PC-3 (cell line): ENCODE measurements around the gene FBN2. TPM values are rescaled to one million over a fixed set of nuclear protein-coding genes. Genes with fewer than 3 reads are reported as not detected.

ENCODE experiments used
- ATAC-seq: fragments of 200-7000 bp; cut with Tn5 transposase; 2 replicates; pipeline ENCODE4 v1.9.1; 2020; ENCODE audit warnings: mild to moderate bottlenecking, moderate library complexity
- BruUV-seq: library from RNA; stranded (reverse); fragments of 400-500 nt; replicated peaks from 2 replicates; lab custom pipeline; 2021; lab: Mats Ljungman, UMichigan
- CTCF ChIA-PET: fragments of 300-600 bp; sonication (Branson Sonifier 250); formaldehyde crosslinking; loops from one replicate; lab custom pipeline; 2022; ENCODE audit warnings: antibody characterized with exemption; lab: Charles Lee
- POLR2A ChIA-PET: fragments of 300-600 bp; sonication (Branson Sonifier 250); formaldehyde crosslinking; loops from one replicate; lab custom pipeline; 2022; ENCODE audit warnings: antibody characterized with exemption; ENCODE audit not compliant: unreplicated experiment; lab: Charles Lee
- DNase-seq: peaks from one replicate; pipeline ENCODE4 v3.0.0-alpha.2; 2015
- H2AFZ ChIP-seq: fragments of 300-600 bp; sonication (generic); 2 replicates; pipeline ENCODE4 v1.6.0; 2016; ENCODE audit warnings: antibody characterized with exemption, low read length
- H3F3A ChIP-seq: fragments of 300-600 bp; sonication (generic); one replicate; pipeline ENCODE4 v1.6.0; 2017; ENCODE audit warnings: antibody characterized with exemption, low read length, control low read depth, mild to moderate bottlenecking; ENCODE audit not compliant: unreplicated experiment
- H3K27ac ChIP-seq: fragments of 300-600 bp; sonication (generic); 2 replicates; pipeline ENCODE4 v1.5.1; 2016; ENCODE audit warnings: mild to moderate bottlenecking, low read length
- H3K27me3 ChIP-seq: fragments of 300-600 bp; sonication (generic); 2 replicates; pipeline ENCODE4 v1.6.1; 2016; ENCODE audit warnings: low read length, mixed read lengths
- H3K36me3 ChIP-seq: fragments of 300-600 bp; sonication (generic); 2 replicates; pipeline ENCODE4 v1.6.1; 2016; ENCODE audit warnings: low read depth, mixed run types, low read length, mixed read lengths
- H3K4me1 ChIP-seq: fragments of 300-600 bp; sonication (generic); 2 replicates; pipeline ENCODE4 v1.5.1; 2016; ENCODE audit warnings: low read length; ENCODE audit not compliant: insufficient read depth
- H3K4me2 ChIP-seq: fragments of 300-600 bp; sonication (generic); 2 replicates; pipeline ENCODE4 v1.6.0; 2016; ENCODE audit warnings: low read length
- H3K4me3 ChIP-seq: fragments of 300-600 bp; sonication (generic); 2 replicates; pipeline ENCODE4 v1.5.1; 2016; ENCODE audit warnings: mild to moderate bottlenecking, low read length, mixed read lengths
- H3K79me2 ChIP-seq: fragments of 300-600 bp; sonication (generic); 2 replicates; pipeline ENCODE4 v1.6.1; 2017; ENCODE audit warnings: low read length, mixed read lengths
- H3K9ac ChIP-seq: fragments of 300-600 bp; sonication (generic); 2 replicates; pipeline ENCODE4 v1.6.0; 2016; ENCODE audit warnings: mild to moderate bottlenecking, low read length
- H3K9me2 ChIP-seq: fragments of 300-600 bp; sonication (generic); replicated peaks from 2 replicates; pipeline ENCODE4 v1.6.1; 2016; ENCODE audit warnings: mixed run types, low read length, mixed read lengths
- H3K9me3 ChIP-seq: fragments of 300-600 bp; sonication (generic); 2 replicates; pipeline ENCODE4 v1.6.1; 2016; ENCODE audit warnings: low read length, mixed read lengths
- H4K20me1 ChIP-seq: fragments of 300-600 bp; sonication (generic); 2 replicates; pipeline ENCODE4 v1.6.1; 2016; ENCODE audit warnings: low read length, mixed read lengths
- CTCF ChIP-seq: fragments of 300-600 bp; sonication (generic); conservative IDR thresholded peaks from 2 replicates; pipeline ENCODE4 v1.5.1; 2017; ENCODE audit warnings: antibody characterized with exemption, low read depth, mild to moderate bottlenecking, low read length
- EZH2 ChIP-seq: fragments of 300-600 bp; sonication (generic); IDR thresholded peaks from one replicate; pipeline ENCODE4 v1.6.1; 2017; ENCODE audit warnings: antibody characterized with exemption, mild to moderate bottlenecking, low read length; ENCODE audit not compliant: unreplicated experiment
- EZH2phosphoT487 ChIP-seq: fragments of 300-600 bp; sonication (generic); IDR thresholded peaks from 2 replicates; pipeline ENCODE4 v1.6.1; 2018; ENCODE audit warnings: mild to moderate bottlenecking, antibody characterized with exemption, low read length, borderline replicate concordance
- intact Hi-C: fragments of 100-400 bp; cut with micrococcal nuclease; formaldehyde crosslinking; loops from 2 replicates; pipeline ENCODE4 v1.9.0; 2023
- total RNA-seq: library from RNA; depleted of rRNA; stranded (reverse); fragments of >200 nt; gene quantifications from 2 replicates; pipeline ENCODE4 v1.2.3, GENCODE V29; 2014

FBN2 gene
- total RNA-seq, 1 experiment from 2014 or later: 45.2 TPM

GRCh38 chr5:128535251-128535650, 2.8 kb downstream of the FBN2 start:
- TSS peak; percentile 32 for BruUV-seq
- ChIA-PET POLR2A (interaction anchor here (1.0 kb wide), 1 partner anchor 44 kb away, joined by 9 read pairs; no protein-coding TSS in a partner anchor), CTCF (no interaction called here)
- no peak for ATAC-seq
- Histone ChIP-seq H3K9me2 (no peaks in the 10 kb centered on the region), H4K20me1 (no peaks in the 10 kb centered on the region), H2AFZ (no peak overlapping the region), H3K4me2 (peak overlapping the region; percentile 94), H3K9ac (no peak overlapping the region), H3K9me3 (no peaks in the 10 kb centered on the region), H3K4me3 (peak overlapping the region; percentile 92), H3K27me3 (no peaks in the 10 kb centered on the region), H3K36me3 (peaks cover 3% of the 10 kb centered on the region; the same call in 1 of the 2 replicates), H3K79me2 (peaks cover 30% of the 10 kb centered on the region), H3K27ac (no peak overlapping the region), H3K4me1 (peaks cover 22% of the 10 kb centered on the region), H3F3A (no peaks in the 10 kb centered on the region)
- TF ChIP-seq EZH2phosphoT487 (no peak), CTCF (no peak), EZH2 (no peak)
- DNase-seq: peak; percentile 11
- intact Hi-C loops: loop anchor here (2.0 to 5.0 kb wide), 3 partner anchors 140 to 307 kb away; no protein-coding TSS in a partner anchor

- Histone ChIP-seq H3K4me1 (peaks cover 22% of the 10 kb centered on the region), H3K4me2 (peak overlapping the region; percentile 94), H3K4me3 (peak overlapping the region; percentile 92), H3K27ac (no peak overlapping the region), H3K9me3 (no peaks in the 10 kb centered on the region), H3F3A (no peaks in the 10 kb centered on the region), H3K9me2 (no peaks in the 10 kb centered on the region), H3K36me3 (peaks cover 6% of the 10 kb centered on the region; the same call in 1 of the 2 replicates), H4K20me1 (no peaks in the 10 kb centered on the region), H3K9ac (no peak overlapping the region), H2AFZ (no peak overlapping the region), H3K27me3 (no peaks in the 10 kb centered on the region), H3K79me2 (peaks cover 30% of the 10 kb centered on the region)
- no peak for TF ChIP-seq EZH2phosphoT487
- no peak for TF ChIP-seq CTCF
- TF ChIP-seq EZH2: no peak
- ATAC-seq (peak; percentile 2; the same call in 1 of the 2 replicates), DNase-seq (peak; percentile 65)
- BruUV-seq: no TSS peak
- intact Hi-C loops: loop anchor here (2.0 to 5.0 kb wide), 3 partner anchors 140 to 308 kb away; no protein-coding TSS in a partner anchor
- ChIA-PET POLR2A (no interaction called here), CTCF (no interaction called here)
Observed at GRCh38 chr5:128534726-128535125, 3.3 kb downstream of the FBN2 start.

- Histone ChIP-seq H3K36me3 (peaks cover 16% of the 10 kb centered on the region), H2AFZ (no peak overlapping the region), H3K4me2 (no peak overlapping the region), H3K27ac (no peak overlapping the region), H3K9me2 (no peaks in the 10 kb centered on the region), H3K4me1 (peaks cover 22% of the 10 kb centered on the region), H4K20me1 (no peaks in the 10 kb centered on the region), H3K27me3 (no peaks in the 10 kb centered on the region), H3K4me3 (no peak overlapping the region), H3F3A (no peaks in the 10 kb centered on the region), H3K9ac (no peak overlapping the region), H3K79me2 (peaks cover 30% of the 10 kb centered on the region), H3K9me3 (no peaks in the 10 kb centered on the region)
- intact Hi-C loops: no loop called here
- no peak for ATAC-seq
- DNase-seq: no peak
- CTCF ChIA-PET: no interaction called here
- TF ChIP-seq CTCF (no peak), EZH2 (no peak), EZH2phosphoT487 (no peak)
- POLR2A ChIA-PET: interaction anchor here (0.6 kb wide), 1 partner anchor 119 kb away, joined by 4 read pairs; no protein-coding TSS in a partner anchor
- BruUV-seq: no TSS peak
Observed at GRCh38 chr5:128532776-128533175, 5.3 kb downstream of the FBN2 start.
